GM18526 (cell line): ENCODE measurements around the gene FRMD4B.

Source experiments
- POLR2A ChIP-seq: IDR thresholded peaks from 3 replicates; pipeline ENCODE4 v1.6.1; 2011; ENCODE audit not compliant: insufficient read length; ENCODE audit errors: extremely low read depth

Gene FRMD4B

GRCh38 chr3:69219101-69219708 lies 166.7 kb downstream of the FRMD4B start:
- no peak for TF ChIP-seq POLR2A

GRCh38 chr3:69218079-69218478 lies 167.8 kb downstream of the FRMD4B start:
- TF ChIP-seq POLR2A = no peak

- TF ChIP-seq POLR2A = no peak
Observed at GRCh38 chr3:69216981-69217380, 168.9 kb downstream of the FRMD4B start.

GRCh38 chr3:69214241-69214640 lies 171.6 kb downstream of the FRMD4B start:
- no peak for TF ChIP-seq POLR2A

GRCh38 chr3:69212411-69213160 lies 173.3 kb downstream of the FRMD4B start:
- no peak for TF ChIP-seq POLR2A

- TF ChIP-seq POLR2A = no peak
Observed at GRCh38 chr3:69210068-69210730, 175.7 kb downstream of the FRMD4B start.

GRCh38 chr3:69209413-69209812 lies 176.5 kb downstream of the FRMD4B start:
- no peak for TF ChIP-seq POLR2A

GRCh38 chr3:69207031-69207430 lies 178.9 kb downstream of the FRMD4B start:
- TF ChIP-seq POLR2A = no peak

GRCh38 chr3:69205385-69205784 lies 180.5 kb downstream of the FRMD4B start:
- TF ChIP-seq POLR2A = no peak

- TF ChIP-seq POLR2A = no peak
Observed at GRCh38 chr3:69204315-69204957, 181.5 kb downstream of the FRMD4B start.

- TF ChIP-seq POLR2A = no peak
Observed at GRCh38 chr3:69203631-69204314, 182.1 kb downstream of the FRMD4B start.

- no peak for TF ChIP-seq POLR2A
Observed at GRCh38 chr3:69201658-69202057, 184.2 kb downstream of the FRMD4B start.

GRCh38 chr3:69200384-69201068 lies 185.4 kb downstream of the FRMD4B start:
- no peak for TF ChIP-seq POLR2A

- TF ChIP-seq POLR2A = no peak
Observed at GRCh38 chr3:69199942-69200341, 185.9 kb downstream of the FRMD4B start.

- TF ChIP-seq POLR2A = no peak
Observed at GRCh38 chr3:69197922-69198530, 187.9 kb downstream of the FRMD4B start.

GRCh38 chr3:69197455-69197854 lies 188.4 kb downstream of the FRMD4B start:
- no peak for TF ChIP-seq POLR2A
